GM21786 (cell line): Measurements from ENCODE around the gene COL18A1.
"Not testable (repeated sequence)": the region's sequence is repeated elsewhere in the genome, so short reads cannot be mapped to it uniquely, and the experiment has no call there.

Experiments
- ATAC-seq: cut with Tn5 transposase; IDR thresholded peaks from one replicate; pipeline ENCODE4 v1.9.1; 2021; ENCODE audit not compliant: unreplicated experiment

The COL18A1 gene

GRCh38 chr21:45488931-45489721 lies 84.2 kb downstream of the COL18A1 start:
- no peak for ATAC-seq

GRCh38 chr21:45489722-45489982 lies 84.7 kb downstream of the COL18A1 start:
- no peak for ATAC-seq

- no peak for ATAC-seq
Observed at GRCh38 chr21:45490049-45490731, 85.2 kb downstream of the COL18A1 start.

- no peak for ATAC-seq
Observed at GRCh38 chr21:45491056-45491455, 86.1 kb downstream of the COL18A1 start.

GRCh38 chr21:45491623-45492022 lies 86.7 kb downstream of the COL18A1 start:
- ATAC-seq: no peak

GRCh38 chr21:45492765-45493164 lies 87.8 kb downstream of the COL18A1 start:
- ATAC-seq: no peak

GRCh38 chr21:45493401-45494001 lies 88.5 kb downstream of the COL18A1 start:
- ATAC-seq: no peak

GRCh38 chr21:45494135-45494850 lies 89.3 kb downstream of the COL18A1 start:
- no peak for ATAC-seq

GRCh38 chr21:45494851-45495680 lies 90.1 kb downstream of the COL18A1 start:
- no peak for ATAC-seq

- ATAC-seq: no peak
Observed at GRCh38 chr21:45496151-45496967, 91.4 kb downstream of the COL18A1 start.

- ATAC-seq: no peak
Observed at GRCh38 chr21:45496968-45497845, 92.2 kb downstream of the COL18A1 start.

GRCh38 chr21:45497846-45498645 lies 93.1 kb downstream of the COL18A1 start:
- no peak for ATAC-seq

- ATAC-seq: no peak
Observed at GRCh38 chr21:45498646-45499000, 93.7 kb downstream of the COL18A1 start.

GRCh38 chr21:45499201-45499750 lies 94.3 kb downstream of the COL18A1 start:
- ATAC-seq: no peak

GRCh38 chr21:45499970-45500577 lies 95.1 kb downstream of the COL18A1 start:
- no peak for ATAC-seq

- not testable (repeated sequence) for ATAC-seq
Observed at GRCh38 chr21:45501081-45502005, 96.4 kb downstream of the COL18A1 start.

- ATAC-seq: no peak
Observed at GRCh38 chr21:45502006-45502345, 97.0 kb downstream of the COL18A1 start.
